Measurements from ENCODE around the gene TRPV4. TPM values are rescaled to one million over a fixed set of nuclear protein-coding genes. Genes with fewer than 3 reads are reported as not detected.

TRPV4 gene
- total RNA-seq, 1 experiment from 2014 or later = 0.44 TPM

- no peak for TF ChIP-seq CTCF (IDR thresholded peaks at IDR 0.05)
- no peaks in the 10 kb centered on the region for H3K4me1 ChIP-seq (ENCODE audit: control insufficient read depth, insufficient read depth, low read length)
- H3K36me3 ChIP-seq (ENCODE audit: control insufficient read depth, insufficient read depth, low read length) = no peaks in the 10 kb centered on the region
- intact Hi-C loops (cut with micrococcal nuclease; ENCODE audit: unreplicated experiment) (loop anchor here (10.0 kb wide), 1 partner anchor 66 kb away; no protein-coding TSS in a partner anchor), in situ Hi-C loops (cut with HindIII; ENCODE audit: low pct_unique_long_range_greater_than_20kb, low sequenced_read_pairs) (no loop called here)
- ChIA-PET POLR2A (no interaction called here), CTCF (interaction anchor here (0.6 kb wide), 1 partner anchor 572 kb away, joined by 4 read pairs; no protein-coding TSS in a partner anchor)
- H3K4me3 ChIP-seq (ENCODE audit: low read depth in 2 of 2, low read length in 2 of 2) = no peak overlapping the region
- DNase-seq (ENCODE audit: low read depth, low spot score) (no peak), ATAC-seq (no peak)
- no peaks in the 10 kb centered on the region for H3K9me3 ChIP-seq (ENCODE audit: control insufficient read depth, insufficient read depth, low read depth, low read length)
- BruUV-seq (replicated peaks) = no TSS peak
- H3K27ac ChIP-seq (ENCODE audit: low read length) = no peak overlapping the region
- no peaks in the 10 kb centered on the region for H3K27me3 ChIP-seq (ENCODE audit: control insufficient read depth, insufficient read depth, low read length)
Observed at GRCh38 chr12:109858764-109859163, 25.6 kb upstream of the TRPV4 start.

GRCh38 chr12:109857715-109858114, 24.5 kb upstream of the TRPV4 start:
- no peak for TF ChIP-seq TCF7L2 (IDR thresholded peaks at IDR 0.05; ENCODE audit: low read depth, low read length)
- no peak for TF ChIP-seq CTCF (IDR thresholded peaks at IDR 0.05)
- no peak for TF ChIP-seq SIN3A (IDR thresholded peaks at IDR 0.05; ENCODE audit: borderline replicate concordance, insufficient read depth, low read depth, low read length)
- TF ChIP-seq POLR2AphosphoS5 (IDR thresholded peaks at IDR 0.05; ENCODE audit: low read depth, low read length) = no peak
- TF ChIP-seq REST (IDR thresholded peaks at IDR 0.05; ENCODE audit: insufficient read depth in 1 of 2, low read depth in 2 of 2, low read length in 1 of 2) = no peak
- Histone ChIP-seq H3K4me1 (ENCODE audit: control insufficient read depth, insufficient read depth, low read length) (no peaks in the 10 kb centered on the region), H3K36me3 (ENCODE audit: control insufficient read depth, insufficient read depth, low read length) (no peaks in the 10 kb centered on the region), H3K4me3 (ENCODE audit: low read depth in 2 of 2, low read length in 2 of 2) (no peak overlapping the region), H3K27me3 (ENCODE audit: control insufficient read depth, insufficient read depth, low read length) (no peaks in the 10 kb centered on the region), H3K27ac (ENCODE audit: low read length) (no peak overlapping the region), H3K9me3 (ENCODE audit: control insufficient read depth, insufficient read depth, low read depth, low read length) (no peaks in the 10 kb centered on the region)
- ChIA-PET POLR2A (no interaction called here), CTCF (no interaction called here)
- DNase-seq (ENCODE audit: low read depth, low spot score) (no peak), ATAC-seq (no peak)
- intact Hi-C loops (cut with micrococcal nuclease; ENCODE audit: unreplicated experiment) = loop anchor here (10.0 kb wide), 1 partner anchor 67 kb away; no protein-coding TSS in a partner anchor
- in situ Hi-C loops (cut with HindIII; ENCODE audit: low pct_unique_long_range_greater_than_20kb, low sequenced_read_pairs) = no loop called here
- BruUV-seq (replicated peaks) = no TSS peak

Data from Panc1 (cell line).